K562 (cell line): Measurements from ENCODE around the gene UGT2A2. TPM values are rescaled to one million over a fixed set of nuclear protein-coding genes. Genes with fewer than 3 reads are reported as not detected.

Experiments
- ATAC-seq: fragments of 200-7000 bp; cut with Tn5 transposase; 3 replicates; pipeline ENCODE4 v1.9.1; 2020; ENCODE audit warnings: moderate library complexity
- BruUV-seq: library from RNA; stranded (reverse); fragments of 400-500 nt; replicated peaks from 2 replicates; lab custom pipeline; 2021; lab: Mats Ljungman, UMichigan
- CTCF ChIA-PET: fragments of 300-600 bp; formaldehyde crosslinking; extraction: SDS; loops from one replicate; lab custom pipeline; 2021; ENCODE audit warnings: low intra/inter-chr PET ratio; lab: Yijun Ruan, JAX
- POLR2A ChIA-PET: fragments of 300-600, 350-650 bp; sonication (Branson Sonifier 250); formaldehyde crosslinking; extraction: SDS; loops from one replicate; lab custom pipeline; 2021; ENCODE audit warnings: antibody characterized with exemption, inconsistent platforms; lab: Yijun Ruan, JAX
- DNase-seq, 4 experiments: peaks; one replicate each; pipeline versions ENCODE4 v3.0.0 to v3.0.0-alpha.2; 2011 to 2018; ENCODE audit warnings: low spot score in 3 of 4, mixed read lengths in 3 of 4; ENCODE audit errors: extremely low read depth in 1 of 4
- FAIRE-seq: peaks from 2 replicates; lab custom pipeline; 2011; peaks lifted over from hg19 to GRCh38; lab: Jason Lieb, UNC
- H2AFZ ChIP-seq: 2 replicates; pipeline ENCODE4 v1.6.0; 2011; ENCODE audit warnings: low read depth, low read length, control low read depth, inconsistent platforms
- H3K27ac ChIP-seq: fragments of 200-600 bp; 3 replicates; pipeline ENCODE4 v1.8.0; 2011; ENCODE audit warnings: low read depth, mild to moderate bottlenecking, control low read depth, inconsistent platforms, low read length, moderate library complexity, mixed read lengths; ENCODE audit errors: extremely low read depth
- H3K27me3 ChIP-seq, 2 experiments: fragments of 300-600 bp in 1 of 2; 2 replicates in 1 of 2; 3 replicates in 1 of 2; pipeline versions ENCODE4 v1.6.0 to v1.8.0; 2011; ENCODE audit warnings: inconsistent platforms in 2 of 2, low read length in 2 of 2, mild to moderate bottlenecking in 1 of 2, mixed read lengths in 1 of 2, moderate library complexity in 1 of 2; ENCODE audit not compliant: control insufficient read depth in 2 of 2, insufficient read depth in 2 of 2
- H3K36me3 ChIP-seq: fragments of 300-600 bp; 3 replicates; pipeline ENCODE4 v1.8.0; 2011; ENCODE audit warnings: mild to moderate bottlenecking, low read length, inconsistent platforms; ENCODE audit not compliant: control insufficient read depth, insufficient read depth
- H3K4me1 ChIP-seq, 2 experiments: fragments of 200-600 bp in 1 of 2; replicated peaks in 1 of 2; 2 replicates in 1 of 2; 3 replicates in 1 of 2; pipeline versions ENCODE4 v1.5.1 to v1.8.0; 2011; ENCODE audit warnings: inconsistent platforms in 2 of 2, low read length in 2 of 2, mild to moderate bottlenecking in 1 of 2, mixed read lengths in 1 of 2, moderate library complexity in 1 of 2; ENCODE audit not compliant: control insufficient read depth in 2 of 2, insufficient read depth in 2 of 2
- H3K4me2 ChIP-seq: 2 replicates; pipeline ENCODE4 v1.6.1; 2011; ENCODE audit warnings: low read length, control low read depth, inconsistent platforms, mixed read lengths; ENCODE audit not compliant: insufficient read depth
- H3K4me3 ChIP-seq: fragments of 200-600 bp; sonication (generic), shearing (Covaris generic); 2 replicates; pipeline ENCODE4 v1.5.1; 2016; ENCODE audit warnings: control low read depth, inconsistent platforms
- H3K79me2 ChIP-seq: fragments of 200-600 bp; 3 replicates; pipeline ENCODE4 v1.8.0; 2011; ENCODE audit warnings: low read length, inconsistent platforms; ENCODE audit not compliant: control insufficient read depth, insufficient read depth
- H3K9ac ChIP-seq, 2 experiments: 2 replicates each; pipeline versions ENCODE4 v1.6.0 to v1.6.1; 2011; ENCODE audit warnings: low read depth in 2 of 2, low read length in 2 of 2, control low read depth in 1 of 2, inconsistent platforms in 1 of 2, mild to moderate bottlenecking in 1 of 2, mixed read lengths in 1 of 2; ENCODE audit not compliant: insufficient read depth in 1 of 2
- H3K9me1 ChIP-seq: one replicate; pipeline ENCODE4 v1.6.0; 2011; ENCODE audit warnings: inconsistent platforms, mild to moderate bottlenecking, low read length, moderate library complexity; ENCODE audit not compliant: control insufficient read depth, insufficient read depth
- H3K9me3 ChIP-seq: replicated peaks from 2 replicates; pipeline ENCODE4 v1.5.1; 2011; ENCODE audit warnings: low read depth, low read length, inconsistent platforms; ENCODE audit not compliant: control insufficient read depth, insufficient read depth
- H4K20me1 ChIP-seq: replicated peaks from 2 replicates; pipeline ENCODE4 v1.6.1; 2011; ENCODE audit warnings: low read length, inconsistent platforms, mixed read lengths; ENCODE audit not compliant: control insufficient read depth, insufficient read depth
- CBX3 ChIP-seq, 2 experiments: IDR thresholded peaks; 1 replicate in 1 of 2; 2 replicates in 1 of 2; pipeline ENCODE4 v1.6.1; 2012; ENCODE audit warnings: inconsistent platforms in 2 of 2, low read length in 2 of 2, borderline replicate concordance in 1 of 2, control low read depth in 1 of 2
- FOXA3 ChIP-seq, 2 experiments: fragments of 450-650 bp in 1 of 2; sonication (generic) in 1 of 2; formaldehyde crosslinking; IDR thresholded peaks in 1 of 2; conservative IDR thresholded peaks in 1 of 2; 2 replicates each; pipeline versions ENCODE4 v1.4.0 to v1.8.0; 2020 to 2022; ENCODE audit warnings: mild to moderate bottlenecking in 2 of 2, missing genetic modification reagents in 1 of 2
- GMEB1 ChIP-seq: fragments of 250-450 bp; sonication (Bioruptor Pico); IDR thresholded peaks from 2 replicates; pipeline ENCODE4 v1.4.0; 2020; ENCODE audit warnings: mild to moderate bottlenecking
- GTF2A2 ChIP-seq: IDR thresholded peaks from 2 replicates; pipeline ENCODE4 v1.6.1; 2016; ENCODE audit warnings: mild to moderate bottlenecking, missing genetic modification characterization, missing compliant biosample characterization
- HMGN3 ChIP-seq: IDR thresholded peaks from 2 replicates; pipeline ENCODE4 v1.6.1; 2011; ENCODE audit warnings: borderline replicate concordance, low read depth, mild to moderate bottlenecking, mixed read lengths, low read length; ENCODE audit not compliant: insufficient read length; ENCODE audit errors: extremely low read depth
- ZBTB40 ChIP-seq, 2 experiments: fragments of 450-650 bp in 1 of 2; sonication (generic) in 1 of 2; formaldehyde crosslinking in 1 of 2; IDR thresholded peaks; 2 replicates each; pipeline versions ENCODE4 v1.7.1 to v1.9.0; 2016 to 2022; ENCODE audit warnings: inconsistent platforms in 1 of 2, mild to moderate bottlenecking in 1 of 2, missing genetic modification reagents in 1 of 2
- WGBS: fragments of 100-300 bp; shearing (Covaris generic); methylation state at CpG from one replicate; pipeline ENCODE4 v1.1.6; 2016; ENCODE audit warnings: low coverage, mixed read lengths; ENCODE audit not compliant: insufficient coverage; ENCODE audit errors: missing lambda C conversion rate; 5-methylcytosine and 5-hydroxymethylcytosine counted together
- in situ Hi-C: fragments of 300-500 bp; cut with MboI; formaldehyde crosslinking; loops from 4 replicates; pipeline ENCODE4 v1.15.0; 2018; ENCODE audit warnings: inconsistent platforms, mixed read lengths
- intact Hi-C: fragments of 100-400 bp; cut with micrococcal nuclease; formaldehyde crosslinking; loops from 2 replicates; pipeline ENCODE4 v1.14.2; 2022
- polyA plus RNA-seq, 8 experiments: library from polyadenylated mRNA; depleted of rRNA in 4 of 8; stranded (reverse) in 5 of 8; unstranded in 3 of 8; fragments of >200 nt; fragmentation: Nextera tagmentation in 2 of 8; fragmentation: Illumina TruSeq in 1 of 8; extraction: Ambion mirVana in 2 of 8; extraction: Trizol in 1 of 8; gene quantifications; 2 replicates each; pipeline versions ENCODE4 v1.2.1 to v1.2.3, GENCODE V29; 2011 to 2014; ENCODE audit warnings: inconsistent platforms in 1 of 8, missing spikeins in 1 of 8
- total RNA-seq, 7 experiments: library from RNA; depleted of rRNA in 6 of 7; stranded (reverse); fragments of >200 nt in 6 of 7; fragmentation: Illumina TruSeq in 2 of 7; extraction: Trizol in 2 of 7; gene quantifications; 2 replicates each; pipeline versions ENCODE4 v1.2.1 to v1.2.3, GENCODE V29; 2011 to 2021; ENCODE audit warnings: low replicate concordance in 1 of 7

Gene UGT2A2
- total and polyA plus RNA-seq, 9 of the 15 experiments (the other 6 are each of a cell fraction or from before 2014, with no cell fraction given) = not detected

GRCh38 chr4:69600013-69600412 is 39.4 kb downstream of the UGT2A2 start (continued):
- TF ChIP-seq HMGN3 = no peak
- TF ChIP-seq GMEB1 (CRISPR knock-in tag) = no peak
- TF ChIP-seq GTF2A2 (tag) = no peak
- TF ChIP-seq CBX3 (IDR thresholded peaks at IDR 0.05; ENCODE audit: borderline replicate concordance in 1 of 2, low read length in 2 of 2) = no peak

DNA sequence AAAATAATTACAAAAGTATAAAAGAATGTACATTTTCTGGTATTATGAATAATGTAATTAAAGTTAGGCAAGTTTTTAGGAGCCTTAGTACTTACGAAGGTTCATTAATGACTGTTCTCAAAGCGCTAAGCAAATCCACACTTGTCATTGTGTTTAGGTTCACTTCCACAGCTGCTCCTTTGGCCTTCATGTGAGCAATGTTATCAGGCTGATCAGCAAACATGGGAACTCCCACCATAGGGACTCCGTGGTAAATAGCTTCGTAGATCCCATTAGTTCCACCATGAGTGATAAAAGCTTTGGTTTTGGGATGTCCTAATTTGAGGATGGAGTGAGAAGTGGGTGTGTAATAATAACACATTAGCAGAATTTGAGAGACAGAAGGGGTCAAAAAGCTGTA is 45.1 kb downstream of the UGT2A2 start:
- POLR2A ChIA-PET = interaction anchor here (0.6 kb wide), 1 partner anchor 34 kb away, joined by 3 read pairs; no protein-coding TSS in a partner anchor
- Histone ChIP-seq H2AFZ (no peak overlapping the region), H3K4me2 (no peak overlapping the region), H3K4me1 (no peaks in the 10 kb centered on the region), H3K9me3 (0 out of 2 replicates have a peak, but pooled peaks cover 3% of the 10 kb centered on the region), H3K27ac (no peak overlapping the region), H3K4me3 (no peak overlapping the region), H3K79me2 (no peaks in the 10 kb centered on the region), H3K9ac (no peak overlapping the region), H3K9me1 (no peaks in the 10 kb centered on the region), H4K20me1 (no peaks in the 10 kb centered on the region), H3K27me3 (no peaks in the 10 kb centered on the region), H3K36me3 (no peaks in the 10 kb centered on the region)
- TF ChIP-seq FOXA3 (CRISPR knock-in tag; conservative IDR thresholded peaks at IDR 0.05 in 1 of 2, IDR thresholded peaks at IDR 0.05 in 1 of 2) = peak; percentile 69 to 79; a peak in 3 of 4 replicates
- no peak for TF ChIP-seq ZBTB40 (IDR thresholded peaks at IDR 0.05)
- no peak for TF ChIP-seq ZBTB40 (CRISPR knock-in tag; IDR thresholded peaks at IDR 0.05)
- in situ Hi-C loops = no loop called here
- FAIRE-seq (no peak), DNase-seq (no peak), ATAC-seq (no peak)
- BruUV-seq = no TSS peak
- CTCF ChIA-PET = no interaction called here
- 0% methylated on average over 4 of the region's 4 CpGs for WGBS
- intact Hi-C loops = no loop called here
